K562 (cell line): Measurements from ENCODE around the gene ECPAS.

Source experiments
- ARHGAP35 ChIP-seq: fragments of 450-650 bp; IDR thresholded peaks from 2 replicates; pipeline ENCODE4 v1.6.1; 2018; ENCODE audit not compliant: partially characterized antibody
- BHLHE40 ChIP-seq: IDR thresholded peaks from 2 replicates; pipeline ENCODE4 v1.6.1; 2011; ENCODE audit warnings: low read length, improper control_type of control experiment
- CBX3 ChIP-seq, 2 experiments: IDR thresholded peaks; 1 replicate in 1 of 2; 2 replicates in 1 of 2; pipeline ENCODE4 v1.6.1; 2012; ENCODE audit warnings: inconsistent platforms in 2 of 2, low read length in 2 of 2, borderline replicate concordance in 1 of 2, control low read depth in 1 of 2
- CTCF ChIP-seq, 3 experiments: IDR thresholded peaks in 2 of 3; conservative IDR thresholded peaks in 1 of 3; 2 replicates each; pipeline ENCODE4 v1.5.1; 2011 to 2012; ENCODE audit warnings: low read length in 3 of 3, mild to moderate bottlenecking in 3 of 3, control low read depth in 2 of 3, improper control_type of control experiment in 1 of 3, inconsistent platforms in 1 of 3, low read depth in 1 of 3, mixed read lengths in 1 of 3, moderate library complexity in 1 of 3; ENCODE audit not compliant: insufficient read depth in 2 of 3
- GATAD2A ChIP-seq: fragments of 450-650 bp; IDR thresholded peaks from 2 replicates; pipeline ENCODE4 v1.6.1; 2017
- HMGXB4 ChIP-seq: sonication (generic); formaldehyde crosslinking; IDR thresholded peaks from 2 replicates; pipeline ENCODE4 v1.8.1; 2023; ENCODE audit warnings: mild to moderate bottlenecking, missing genetic modification reagents
- RAD21 ChIP-seq, 2 experiments: fragments of 250-450 bp in 1 of 2; fragments of 450-650 bp in 1 of 2; sonication (Bioruptor Pico) in 1 of 2; formaldehyde crosslinking in 1 of 2; IDR thresholded peaks in 1 of 2; conservative IDR thresholded peaks in 1 of 2; 2 replicates each; pipeline versions ENCODE4 v1.4.0 to v1.8.0; 2020 to 2022; ENCODE audit warnings: mild to moderate bottlenecking in 2 of 2, moderate library complexity in 1 of 2
- USF2 ChIP-seq: sonication (generic); formaldehyde crosslinking; IDR thresholded peaks from 2 replicates; pipeline ENCODE4 v1.5.0; 2020; ENCODE audit warnings: missing genetic modification reagents
- ZFP36 ChIP-seq: fragments of 150-350 bp; IDR thresholded peaks from 2 replicates; pipeline ENCODE4 v1.6.1; 2018; ENCODE audit warnings: low read length, low read depth; ENCODE audit not compliant: partially characterized antibody

GRCh38 chr9:111527347-111527746 lies 43.2 kb upstream of the ECPAS start:
- TF ChIP-seq BHLHE40 (no peak), CTCF (IDR thresholded peaks at IDR 0.05 in 2 of 3, conservative IDR thresholded peaks at IDR 0.05 in 1 of 3; ENCODE audit: insufficient read depth in 2 of 3, low read depth in 1 of 3, low read length in 3 of 3) (no peak), ARHGAP35 (no peak), USF2 (CRISPR knock-in tag) (no peak), CBX3 (IDR thresholded peaks at IDR 0.05; ENCODE audit: borderline replicate concordance in 1 of 2, low read length in 2 of 2) (no peak), RAD21 (CRISPR knock-in tag; conservative IDR thresholded peaks at IDR 0.05 in 1 of 2, IDR thresholded peaks at IDR 0.05 in 1 of 2) (no peak), GATAD2A (no peak), ZFP36 (no peak), HMGXB4 (CRISPR knock-in tag) (no peak)
